Panc1 (cell line): ENCODE data around the gene PHF2.

ENCODE experiments used
- POLR2AphosphoS5 ChIP-seq: IDR thresholded peaks from 2 replicates; pipeline ENCODE4 v1.6.1; 2012; ENCODE audit warnings: mild to moderate bottlenecking, low read depth, low read length, moderate library complexity
- SIN3A ChIP-seq: IDR thresholded peaks from 2 replicates; pipeline ENCODE4 v1.6.1; 2012; ENCODE audit warnings: low read depth, mild to moderate bottlenecking, low read length, moderate library complexity, borderline replicate concordance; ENCODE audit not compliant: insufficient read depth
- TF ChIP-seq, protein P1 (sequence below): fragments of 450-650 bp; IDR thresholded peaks from 2 replicates; pipeline ENCODE4 v1.5.1; 2017; ENCODE audit warnings: mild to moderate bottlenecking

DNA sequence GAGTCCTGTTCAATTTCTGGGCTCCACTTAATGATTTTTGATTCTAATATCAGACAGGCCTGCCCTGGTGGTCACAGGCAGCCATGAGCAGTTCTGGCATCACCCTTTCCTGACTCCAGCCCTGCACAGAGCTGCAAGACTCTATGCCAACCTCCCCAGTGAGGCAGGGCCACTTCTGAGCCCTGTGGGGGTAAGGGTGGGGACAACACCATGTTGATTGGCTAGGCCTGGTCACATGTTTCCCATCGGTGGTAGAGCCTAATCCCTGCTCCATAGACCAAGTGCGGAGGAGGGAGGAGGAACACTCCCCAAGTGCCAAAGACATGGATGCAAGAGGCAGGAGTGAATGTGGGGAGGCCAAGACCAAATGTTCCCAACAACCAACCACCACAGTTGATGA, 134.6 kb downstream of the PHF2 start:
- TF ChIP-seq POLR2AphosphoS5 (no peak), SIN3A (no peak)
- TF ChIP-seq, protein P1, sequence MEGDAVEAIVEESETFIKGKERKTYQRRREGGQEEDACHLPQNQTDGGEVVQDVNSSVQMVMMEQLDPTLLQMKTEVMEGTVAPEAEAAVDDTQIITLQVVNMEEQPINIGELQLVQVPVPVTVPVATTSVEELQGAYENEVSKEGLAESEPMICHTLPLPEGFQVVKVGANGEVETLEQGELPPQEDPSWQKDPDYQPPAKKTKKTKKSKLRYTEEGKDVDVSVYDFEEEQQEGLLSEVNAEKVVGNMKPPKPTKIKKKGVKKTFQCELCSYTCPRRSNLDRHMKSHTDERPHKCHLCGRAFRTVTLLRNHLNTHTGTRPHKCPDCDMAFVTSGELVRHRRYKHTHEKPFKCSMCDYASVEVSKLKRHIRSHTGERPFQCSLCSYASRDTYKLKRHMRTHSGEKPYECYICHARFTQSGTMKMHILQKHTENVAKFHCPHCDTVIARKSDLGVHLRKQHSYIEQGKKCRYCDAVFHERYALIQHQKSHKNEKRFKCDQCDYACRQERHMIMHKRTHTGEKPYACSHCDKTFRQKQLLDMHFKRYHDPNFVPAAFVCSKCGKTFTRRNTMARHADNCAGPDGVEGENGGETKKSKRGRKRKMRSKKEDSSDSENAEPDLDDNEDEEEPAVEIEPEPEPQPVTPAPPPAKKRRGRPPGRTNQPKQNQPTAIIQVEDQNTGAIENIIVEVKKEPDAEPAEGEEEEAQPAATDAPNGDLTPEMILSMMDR, result no peak
